ENCODE measurements around the gene CIZ1.

Gene CIZ1

DNA sequence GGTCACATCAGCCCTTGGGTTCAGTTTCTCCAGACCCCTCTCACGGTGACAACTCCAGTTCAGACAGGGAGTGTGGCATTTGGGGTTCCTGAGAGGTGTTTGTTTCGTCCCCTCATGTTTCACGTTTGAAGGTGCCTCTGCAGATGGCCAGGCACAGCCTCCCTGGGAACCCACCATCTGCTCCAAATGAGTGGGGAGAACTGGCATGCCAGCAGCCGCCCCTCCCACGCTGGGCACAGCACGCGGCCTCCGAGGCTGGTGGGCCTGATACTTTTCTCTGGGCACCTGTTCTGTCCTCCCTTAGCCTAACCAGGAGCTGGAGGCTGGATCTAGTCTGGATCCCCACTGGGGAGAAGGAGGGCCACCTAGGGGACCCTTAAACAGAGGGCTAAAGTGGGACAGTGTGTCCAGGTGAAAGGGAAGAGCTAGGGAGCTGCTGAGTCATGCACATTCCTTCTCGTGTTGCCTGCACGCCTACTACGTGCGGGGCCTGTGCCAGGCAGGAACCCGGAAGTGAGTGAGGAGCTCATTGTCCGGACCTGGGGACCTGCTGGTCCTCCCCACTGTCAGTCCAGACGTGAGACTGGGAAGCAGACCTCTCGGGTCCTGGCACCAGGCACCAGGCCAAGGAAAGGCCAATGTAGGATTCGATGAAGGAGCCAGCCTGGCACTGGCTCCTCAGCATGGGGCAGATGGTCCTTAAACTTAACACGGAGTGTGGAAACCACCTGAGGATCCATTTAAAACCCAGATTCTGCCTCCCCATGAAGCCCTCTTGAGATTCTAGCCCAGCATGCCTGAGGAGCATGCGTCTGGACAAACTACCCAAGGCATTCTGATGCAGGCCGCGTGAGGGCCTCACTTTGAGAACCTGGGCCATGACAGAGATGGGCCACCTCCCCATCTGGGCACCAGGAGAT lies 23.5 kb upstream of the CIZ1 start:
- in situ Hi-C loops (cut with MboI; ENCODE audit: low sequenced_read_pairs), result no loop called here

DNA sequence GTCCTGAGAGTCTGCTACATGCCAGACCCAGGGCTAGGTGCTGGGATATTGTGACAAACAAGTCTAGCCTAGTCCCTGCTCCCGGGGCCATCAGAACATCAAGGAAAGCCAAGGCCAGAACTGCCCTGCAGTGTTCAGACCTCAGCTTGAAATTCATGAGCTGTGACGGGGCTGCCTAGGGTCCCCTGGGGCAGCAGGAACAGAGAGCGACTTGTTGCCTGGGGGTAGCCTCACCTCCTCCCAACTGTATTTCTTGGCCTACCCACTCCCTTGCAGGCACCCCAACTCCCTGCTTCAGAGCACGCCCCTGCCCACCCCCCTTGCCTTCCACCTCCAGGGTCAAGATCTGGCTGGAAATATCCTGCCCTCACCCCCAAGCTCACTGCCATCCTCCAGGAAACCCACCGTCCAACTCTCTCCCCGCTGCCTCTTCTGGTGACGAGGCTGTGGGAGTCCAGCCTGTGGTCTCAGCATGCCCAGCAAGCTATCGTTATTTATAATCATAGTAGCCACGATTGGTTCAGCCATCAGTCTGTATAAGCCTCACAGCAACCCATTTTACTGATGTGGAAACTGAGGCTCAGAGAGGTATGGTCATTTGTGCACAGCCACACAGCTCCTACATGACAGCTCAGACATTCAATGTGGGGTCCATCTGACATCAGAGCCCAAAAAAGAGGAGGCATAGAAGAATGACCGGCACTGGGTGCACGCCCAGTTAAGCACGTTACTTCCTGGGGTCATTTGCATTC lies 22.6 kb upstream of the CIZ1 start:
- in situ Hi-C loops (cut with MboI; ENCODE audit: low sequenced_read_pairs), result no loop called here

DNA sequence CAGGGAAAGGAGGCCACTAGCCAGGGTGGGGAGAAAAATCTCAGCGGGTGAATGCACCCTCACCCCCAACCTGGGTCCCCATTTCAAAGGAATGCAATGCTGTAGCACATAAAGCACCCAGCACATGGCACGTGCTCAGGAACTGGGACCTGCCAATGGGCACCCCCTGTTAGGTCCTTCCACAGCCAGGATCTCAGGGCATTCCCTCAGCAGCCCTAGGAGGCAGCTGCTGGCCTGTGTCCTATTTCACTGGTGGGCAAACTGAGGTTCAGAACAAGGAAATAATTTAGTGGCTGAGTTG lies 20.6 kb upstream of the CIZ1 start:
- in situ Hi-C loops (cut with MboI; ENCODE audit: low sequenced_read_pairs), result no loop called here

DNA sequence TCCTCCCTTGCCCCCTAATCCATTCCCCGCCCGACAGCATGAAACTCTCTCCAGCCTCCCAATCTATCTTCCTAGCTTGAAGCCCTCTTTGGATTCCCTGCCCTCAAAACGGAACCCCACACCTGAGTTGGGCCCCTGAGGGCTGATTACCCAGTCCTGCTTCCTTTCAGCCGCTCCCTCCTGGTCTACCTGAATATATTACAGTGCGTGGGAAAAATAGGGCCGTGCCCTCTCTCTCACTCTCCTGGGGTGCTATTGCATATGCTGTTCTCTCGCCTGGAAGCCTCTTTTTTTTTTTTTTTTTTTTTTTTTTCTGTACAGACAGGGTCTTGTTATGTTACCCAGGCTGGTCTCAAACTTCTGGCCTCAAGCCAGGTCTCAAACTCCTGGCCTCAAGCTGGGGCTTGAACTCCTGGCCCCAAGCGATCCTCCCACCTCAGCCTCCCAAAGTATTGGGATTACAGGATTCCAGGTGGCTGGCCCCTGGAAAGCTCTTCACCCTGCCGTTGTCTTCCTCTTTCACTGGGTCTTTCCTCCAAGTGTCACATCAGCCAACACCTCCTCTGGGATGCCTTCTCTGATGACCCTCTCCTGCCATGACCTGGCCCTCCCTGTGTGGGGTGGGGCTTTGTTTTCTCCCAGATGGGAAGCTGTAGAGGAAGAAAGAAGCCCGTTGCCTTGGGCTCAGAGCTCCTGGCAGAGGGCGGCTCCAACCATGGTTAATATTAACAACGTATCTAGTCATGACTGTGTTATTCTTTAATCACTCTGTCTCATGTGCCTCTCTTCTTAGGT lies 20.0 kb upstream of the CIZ1 start:
- in situ Hi-C loops (cut with MboI; ENCODE audit: low sequenced_read_pairs), result no loop called here

DNA sequence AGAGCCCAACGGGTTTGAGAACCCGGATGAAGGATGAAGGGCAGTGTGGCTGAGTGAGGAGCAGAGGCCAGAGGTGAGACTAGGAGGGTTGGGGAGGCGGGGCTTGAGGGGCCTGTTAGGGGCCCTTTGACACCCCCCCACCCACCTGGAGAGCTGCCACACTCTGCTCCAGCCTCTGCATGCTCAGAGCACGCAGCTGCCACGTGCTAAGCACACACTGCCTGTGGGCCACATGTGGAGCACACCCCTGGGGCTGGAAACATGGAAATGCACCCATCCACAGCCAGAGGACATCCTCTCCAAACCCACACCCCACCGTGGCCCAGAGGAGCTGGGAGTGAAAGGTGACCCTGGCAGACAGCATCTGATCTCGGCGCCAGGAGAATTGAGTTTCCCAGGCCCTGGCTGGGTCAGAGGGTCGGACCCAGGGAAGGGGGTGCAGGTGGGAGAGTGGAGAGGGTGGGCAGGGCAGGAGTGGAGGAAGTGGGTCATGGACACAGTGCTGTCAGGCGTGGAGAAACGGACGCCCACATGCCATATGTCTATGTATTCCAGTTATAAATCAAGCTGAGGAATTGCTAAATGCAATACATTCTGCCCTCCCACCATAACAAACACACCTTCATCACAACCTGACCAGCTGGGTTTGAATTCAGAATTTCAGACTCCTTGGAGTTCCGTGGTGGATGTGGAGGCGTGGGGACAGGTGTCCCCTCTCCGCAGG lies 17.7 kb upstream of the CIZ1 start:
- in situ Hi-C loops (cut with MboI; ENCODE audit: low sequenced_read_pairs), result no loop called here

DNA sequence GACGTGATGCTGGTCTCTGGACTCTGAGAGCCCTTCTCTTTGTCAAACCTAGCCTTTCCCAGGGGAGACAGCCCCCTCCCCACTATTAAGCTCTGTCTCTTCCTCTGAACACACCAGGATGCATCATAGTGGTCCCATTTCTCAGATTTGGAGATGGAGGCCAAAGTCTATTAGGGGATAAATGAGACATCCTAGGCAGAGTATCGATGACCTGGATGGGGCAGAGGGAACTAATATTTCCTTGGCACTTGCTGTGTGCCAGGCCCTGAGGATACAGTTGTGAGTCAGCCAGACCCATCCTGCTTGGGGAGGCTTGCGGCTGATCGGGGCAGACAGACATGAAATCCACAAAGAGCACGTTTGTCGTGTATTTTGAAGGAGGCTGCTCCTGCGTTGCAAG lies 17.0 kb upstream of the CIZ1 start:
- in situ Hi-C loops (cut with MboI; ENCODE audit: low sequenced_read_pairs), result no loop called here

DNA sequence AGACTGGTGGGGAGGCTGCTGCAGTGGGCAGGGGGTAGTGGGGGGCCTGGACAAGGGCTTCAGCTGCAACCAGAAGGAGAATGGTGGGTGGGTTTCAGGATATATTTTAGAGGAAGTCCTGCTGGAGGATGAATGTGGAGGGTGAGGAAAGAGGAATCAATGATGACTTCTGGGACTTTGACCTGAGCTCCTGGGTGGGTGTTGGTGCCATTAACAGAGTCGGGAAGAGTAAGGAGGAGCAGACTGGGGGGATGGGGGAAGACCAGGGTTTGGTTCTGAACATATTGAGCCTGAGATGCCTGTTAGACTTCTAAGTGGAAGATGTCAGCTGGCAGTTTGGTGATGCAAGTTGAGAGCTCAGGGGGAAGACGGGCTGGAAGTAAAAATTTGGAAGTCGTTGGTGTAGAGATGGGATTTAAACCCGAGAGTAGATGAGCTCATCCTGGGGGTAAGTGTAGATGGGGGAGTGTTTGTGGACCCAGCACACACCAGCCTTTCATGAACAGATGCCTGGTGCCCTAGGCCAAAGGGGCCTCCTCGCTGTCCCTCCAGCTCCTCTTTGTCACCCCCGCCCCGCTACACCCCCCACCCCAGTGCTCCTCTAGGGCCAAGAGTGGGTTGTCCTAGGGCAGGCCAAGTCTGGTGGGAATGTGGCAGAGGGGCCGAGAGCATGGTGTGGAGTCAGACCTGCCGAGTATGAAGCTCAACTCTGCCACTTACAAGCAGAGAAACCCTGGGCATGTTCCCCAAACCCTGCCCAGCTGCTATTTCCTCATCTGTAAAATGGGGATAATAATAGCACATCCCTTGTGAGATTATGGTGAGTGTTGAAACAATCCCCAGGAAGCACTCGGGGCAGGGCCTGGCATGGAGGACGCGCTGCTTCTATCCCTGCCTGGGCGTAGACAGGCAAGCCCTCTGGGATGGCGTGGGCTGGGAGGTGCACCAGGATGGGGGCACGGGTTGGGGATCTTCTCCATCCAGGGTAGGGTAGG lies 15.8 kb upstream of the CIZ1 start:
- in situ Hi-C loops (cut with MboI; ENCODE audit: low sequenced_read_pairs), result no loop called here

DNA sequence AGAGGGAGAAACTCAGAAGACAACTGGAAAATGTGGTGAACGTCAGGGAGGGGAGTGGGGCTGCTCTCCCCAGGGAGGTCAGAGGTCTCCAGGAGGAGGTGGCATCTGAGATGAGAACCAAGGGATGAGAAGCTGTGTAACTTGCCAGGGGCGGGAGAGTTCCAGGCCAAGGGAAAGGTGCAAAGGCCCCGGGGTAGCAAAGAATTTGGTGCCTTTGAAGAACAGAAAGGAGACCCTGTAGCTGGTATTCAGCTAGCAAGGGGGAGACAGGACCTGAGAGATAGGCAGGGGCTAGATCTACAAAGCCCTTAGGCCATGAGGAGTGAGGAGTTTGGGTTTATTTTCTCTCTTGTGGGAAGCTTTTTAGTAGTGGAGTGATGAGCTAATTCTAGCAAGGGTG lies 15.1 kb upstream of the CIZ1 start:
- in situ Hi-C loops (cut with MboI; ENCODE audit: low sequenced_read_pairs), result no loop called here

DNA sequence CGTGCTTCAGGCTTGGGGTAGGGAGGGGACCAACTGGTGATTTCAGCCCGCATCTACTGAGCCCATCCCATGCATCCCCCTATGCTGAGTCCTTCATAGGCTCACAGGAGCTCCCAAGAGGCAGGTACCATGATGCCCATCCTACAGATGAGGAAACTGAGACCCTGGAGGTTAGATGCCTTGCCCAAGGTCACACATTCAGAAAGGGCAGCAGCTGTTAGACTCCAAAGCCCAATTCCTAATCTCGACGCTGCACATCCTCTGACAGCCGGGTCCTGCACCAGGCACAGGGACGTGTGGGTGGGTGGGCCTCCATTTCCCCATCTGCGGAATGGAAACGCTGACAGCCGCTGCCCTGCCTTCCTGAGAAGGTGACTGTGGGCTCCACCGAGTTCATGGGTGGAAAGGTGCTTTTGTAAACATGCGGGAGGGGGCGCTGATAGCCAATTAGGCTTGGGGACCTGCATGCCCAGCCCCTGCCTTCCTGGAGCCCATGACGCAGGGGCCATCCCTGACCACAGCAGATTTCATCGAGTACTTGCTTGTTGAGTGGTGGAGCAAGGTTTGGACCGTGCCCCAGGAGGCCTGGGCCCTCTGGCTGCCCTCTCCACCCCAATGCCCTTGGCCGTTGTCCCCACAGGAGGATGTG lies 14.0 kb upstream of the CIZ1 start:
- in situ Hi-C loops (cut with MboI; ENCODE audit: low sequenced_read_pairs), result no loop called here

DNA sequence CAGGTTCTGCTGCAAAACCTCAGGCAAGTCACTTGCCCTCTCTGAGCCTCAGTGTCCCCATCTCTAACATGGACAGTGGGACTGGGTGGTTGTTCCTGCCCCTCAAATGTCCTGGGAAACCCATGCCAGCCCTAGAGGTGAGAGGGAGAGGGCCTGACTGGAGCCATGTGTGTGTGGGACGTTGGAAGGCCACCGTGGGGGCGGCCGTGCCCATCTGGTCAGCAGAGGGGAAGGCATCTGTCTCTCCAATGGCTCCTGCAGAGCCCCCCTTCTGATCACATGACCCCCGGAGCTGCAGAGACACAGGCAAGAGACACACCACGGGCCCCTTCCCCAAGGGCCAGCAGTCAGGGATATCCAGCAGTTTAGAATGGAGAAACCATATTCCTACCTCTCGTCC lies 13.5 kb upstream of the CIZ1 start:
- in situ Hi-C loops (cut with MboI; ENCODE audit: low sequenced_read_pairs), result no loop called here

DNA sequence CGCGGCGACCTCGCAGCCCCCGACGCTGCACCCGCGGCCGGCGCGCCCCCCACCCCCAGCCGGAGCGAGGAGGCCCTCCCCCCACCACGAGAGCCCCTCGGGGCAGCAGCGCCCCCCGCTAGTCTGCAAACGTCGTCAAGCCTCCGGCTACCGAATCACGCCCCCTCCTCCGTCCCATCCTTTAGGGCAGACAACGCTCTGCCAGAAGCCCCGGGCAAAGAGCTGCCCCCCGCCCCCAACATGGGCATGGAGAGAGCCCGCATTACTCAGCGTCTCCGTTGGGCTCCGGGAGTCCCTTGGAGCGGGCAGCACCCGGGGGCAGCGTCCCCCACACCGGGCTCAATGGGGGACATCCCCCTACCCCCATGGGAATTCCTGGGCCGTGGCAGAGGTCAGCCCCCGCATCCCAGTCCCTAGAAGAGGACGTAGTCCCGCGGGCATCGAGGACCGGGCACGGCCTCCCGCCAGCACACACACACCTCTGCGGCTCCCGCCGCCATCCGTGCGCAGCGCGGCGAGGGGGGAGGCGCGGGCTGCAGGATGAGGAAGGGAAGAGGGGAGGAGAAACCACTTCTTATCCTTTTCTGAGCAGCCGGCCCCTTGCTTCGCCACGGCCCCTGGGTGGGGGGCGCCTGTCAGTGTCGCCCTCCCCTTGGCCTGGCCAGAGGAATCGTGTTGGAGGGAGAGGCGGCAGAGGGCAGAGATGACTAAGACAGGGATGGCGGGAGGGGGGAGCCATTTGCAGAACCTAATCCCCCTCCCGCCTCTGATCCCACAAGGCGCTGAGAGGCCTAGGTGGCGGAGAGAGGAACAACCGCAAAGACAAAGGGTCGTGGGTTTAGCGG lies 12.6 kb upstream of the CIZ1 start:
- in situ Hi-C loops (cut with MboI; ENCODE audit: low sequenced_read_pairs), result no loop called here

DNA sequence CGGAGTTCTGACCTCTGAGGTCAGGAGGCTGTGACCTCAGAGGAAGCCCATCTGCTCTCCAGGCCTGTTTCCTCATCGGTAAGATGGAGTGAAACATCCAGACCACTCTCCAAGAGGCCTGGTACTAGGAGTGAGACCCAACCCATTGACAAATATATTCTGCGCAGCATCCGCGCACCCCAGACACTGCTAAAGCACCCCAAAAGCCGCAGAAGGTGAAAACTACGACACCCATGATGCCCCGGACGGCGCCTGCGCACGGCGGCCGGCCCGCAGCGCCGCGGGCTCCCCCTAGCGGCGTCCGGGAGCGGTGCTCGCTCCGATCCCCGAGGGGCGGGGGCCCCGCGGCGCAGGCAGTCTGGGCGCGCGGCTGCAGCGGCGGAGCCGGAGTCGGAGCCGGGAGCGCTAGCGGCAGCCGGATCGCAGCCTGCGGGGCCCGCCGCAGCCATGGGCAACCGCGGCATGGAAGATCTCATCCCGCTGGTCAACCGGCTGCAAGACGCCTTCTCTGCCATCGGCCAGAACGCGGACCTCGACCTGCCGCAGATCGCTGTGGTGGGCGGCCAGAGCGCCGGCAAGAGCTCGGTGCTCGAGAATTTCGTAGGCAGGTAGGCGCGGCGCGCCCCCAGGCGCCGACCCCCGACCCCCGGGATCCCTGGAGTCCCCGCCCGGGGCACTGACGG lies 11.8 kb upstream of the CIZ1 start, which contains the start of gene DNM1:
Gene DNM1 (plus strand): TSS at position 356 of the 683 bp plus-strand sequence. CDS start 92 bp downstream, at position 448.
- in situ Hi-C loops (cut with MboI; ENCODE audit: low sequenced_read_pairs), result no loop called here

DNA sequence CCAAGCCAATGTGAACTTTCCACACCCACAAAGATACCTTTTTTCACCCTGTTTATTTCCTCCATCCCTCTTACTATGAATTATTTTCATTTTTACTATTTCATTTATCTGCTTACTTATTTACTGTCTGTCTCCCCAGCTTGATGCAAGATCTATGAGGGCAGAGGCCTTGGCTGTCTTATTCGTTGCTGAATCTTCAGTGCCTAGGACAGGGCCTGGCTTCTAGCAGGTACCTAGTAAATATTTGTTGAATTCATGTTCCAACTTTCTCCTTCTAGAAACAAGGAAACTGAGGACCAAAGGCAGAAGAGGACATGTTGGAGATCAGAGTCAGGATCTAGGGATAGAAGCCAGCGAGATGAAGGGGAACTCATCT lies 11.3 kb upstream of the CIZ1 start:
- in situ Hi-C loops (cut with MboI; ENCODE audit: low sequenced_read_pairs), result no loop called here

DNA sequence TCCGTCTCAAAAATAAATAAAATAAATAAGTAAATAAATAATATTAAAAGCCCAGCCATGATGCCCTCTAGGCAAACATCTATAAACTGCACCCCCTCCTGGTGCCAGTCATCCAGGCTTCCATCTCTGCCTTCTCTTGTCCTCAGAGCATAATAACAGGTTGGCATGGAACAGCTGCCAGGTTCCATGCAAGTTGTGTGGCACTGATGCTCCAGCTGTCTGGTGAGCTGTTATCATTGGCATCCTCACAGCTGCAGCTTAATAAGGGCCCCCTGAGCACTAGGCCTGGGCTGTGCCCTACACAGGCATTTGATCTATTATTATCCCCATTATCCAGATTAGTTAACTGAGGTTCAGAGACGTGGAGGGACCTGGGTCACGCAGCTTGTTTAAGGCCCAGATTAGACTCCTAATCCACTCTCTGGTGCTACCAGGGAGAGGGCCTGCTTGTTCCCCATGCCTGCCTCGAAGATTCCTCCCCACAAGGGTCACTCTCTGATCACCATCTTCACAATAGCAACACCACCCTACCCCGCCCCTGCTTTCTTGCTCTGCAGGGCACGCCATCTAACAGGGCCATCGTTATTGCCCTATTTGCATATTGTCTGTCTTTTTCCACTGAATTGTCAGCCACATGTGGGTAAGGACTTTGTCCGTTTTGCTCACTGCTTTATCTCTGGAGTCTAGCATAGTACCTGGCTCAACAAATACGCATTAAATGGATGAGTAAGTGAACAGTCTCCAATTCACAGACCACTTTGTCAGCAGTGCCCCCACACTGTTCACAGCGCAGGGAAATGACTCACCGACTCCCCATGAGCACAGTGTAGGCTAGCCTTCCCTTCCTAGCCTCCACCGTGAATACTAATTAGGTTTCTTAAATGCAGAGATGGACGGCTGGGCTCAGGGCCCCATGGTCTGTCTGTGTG lies 10.3 kb upstream of the CIZ1 start:
- in situ Hi-C loops (cut with MboI; ENCODE audit: low sequenced_read_pairs), result no loop called here

DNA sequence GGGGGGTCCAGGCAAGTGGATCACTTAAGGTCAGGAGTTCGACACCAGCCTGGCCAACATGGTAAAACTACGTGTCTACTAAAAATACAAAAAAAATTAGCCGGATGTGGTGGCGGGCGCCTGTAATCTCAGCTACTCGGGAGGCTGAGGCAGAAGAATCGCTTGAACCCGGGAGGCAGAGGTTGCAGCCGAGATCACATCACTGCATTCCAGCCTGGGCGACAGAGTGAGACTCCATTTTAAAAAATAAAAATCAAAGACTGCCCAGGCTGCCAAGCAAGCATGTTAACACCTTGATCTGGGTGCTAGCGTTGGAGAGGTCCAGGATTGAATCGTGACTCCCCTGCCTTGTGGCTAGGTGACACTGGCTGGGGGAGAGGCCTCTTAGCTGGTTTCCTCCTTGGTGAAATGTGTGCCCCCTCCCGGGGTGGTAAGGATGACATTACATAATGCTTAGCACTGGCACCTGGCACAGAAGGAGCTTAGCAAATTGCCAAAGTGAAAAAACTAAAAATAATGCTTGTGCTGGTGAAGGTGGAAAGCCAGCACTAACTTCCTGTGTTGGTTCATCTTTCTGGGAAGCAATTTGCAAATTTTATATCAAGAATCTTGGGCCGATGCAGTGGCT lies 2.2 kb upstream of the CIZ1 start:
- in situ Hi-C loops (cut with MboI; ENCODE audit: low sequenced_read_pairs), result no loop called here

All from HL-60/S4 treated with phorbol 12-myristate 13-acetate at 8.2 ng/mL for 4 days and 3 days (cell line).